ENCODE data around the gene ZNF334.

- TF ChIP-seq, protein P1, sequence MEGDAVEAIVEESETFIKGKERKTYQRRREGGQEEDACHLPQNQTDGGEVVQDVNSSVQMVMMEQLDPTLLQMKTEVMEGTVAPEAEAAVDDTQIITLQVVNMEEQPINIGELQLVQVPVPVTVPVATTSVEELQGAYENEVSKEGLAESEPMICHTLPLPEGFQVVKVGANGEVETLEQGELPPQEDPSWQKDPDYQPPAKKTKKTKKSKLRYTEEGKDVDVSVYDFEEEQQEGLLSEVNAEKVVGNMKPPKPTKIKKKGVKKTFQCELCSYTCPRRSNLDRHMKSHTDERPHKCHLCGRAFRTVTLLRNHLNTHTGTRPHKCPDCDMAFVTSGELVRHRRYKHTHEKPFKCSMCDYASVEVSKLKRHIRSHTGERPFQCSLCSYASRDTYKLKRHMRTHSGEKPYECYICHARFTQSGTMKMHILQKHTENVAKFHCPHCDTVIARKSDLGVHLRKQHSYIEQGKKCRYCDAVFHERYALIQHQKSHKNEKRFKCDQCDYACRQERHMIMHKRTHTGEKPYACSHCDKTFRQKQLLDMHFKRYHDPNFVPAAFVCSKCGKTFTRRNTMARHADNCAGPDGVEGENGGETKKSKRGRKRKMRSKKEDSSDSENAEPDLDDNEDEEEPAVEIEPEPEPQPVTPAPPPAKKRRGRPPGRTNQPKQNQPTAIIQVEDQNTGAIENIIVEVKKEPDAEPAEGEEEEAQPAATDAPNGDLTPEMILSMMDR (IDR thresholded peaks at IDR 0.05): no peak
- TF ChIP-seq POLR2AphosphoS5 (IDR thresholded peaks at IDR 0.05; ENCODE audit: insufficient read depth in 1 of 2, low read depth in 1 of 2): no peak
- TF ChIP-seq POLR2A (IDR thresholded peaks at IDR 0.05): no peak
These were observed 36.0 kb upstream of the ZNF334 start for GRCh38 chr20:46549188-46549972.

Measured in vagina (tissue), 2 donors.